Vagina (tissue), 2 donors: ENCODE data around the gene ADAR. TPM values are rescaled to one million over a fixed set of nuclear protein-coding genes. Genes with fewer than 3 reads are reported as not detected.
A peak's percentile ranks its signal among the peaks of the same experiment; 100 is the strongest.

Source experiments
- DNase-seq, 2 donors: peaks; one replicate each; pipeline ENCODE4 v3.0.0-alpha.2; 2017; ENCODE audit errors: extremely low spot score in 2 of 2
- H3K27ac ChIP-seq: fragments of 200-600 bp; sonication (generic); one replicate; pipeline ENCODE4 v1.5.1; 2019
- H3K27me3 ChIP-seq: fragments of 200-600 bp; sonication (generic); one replicate; pipeline ENCODE4 v1.5.1; 2019
- H3K36me3 ChIP-seq, 2 donors: fragments of 200-600 bp; sonication (generic); one replicate each; pipeline ENCODE4 v1.5.1; 2017 to 2019
- H3K4me1 ChIP-seq: fragments of 200-600 bp; sonication (generic); one replicate; pipeline ENCODE4 v1.5.1; 2019
- H3K4me3 ChIP-seq, 2 donors: fragments of 200-600 bp; sonication (generic); 1 replicate in 1 of 2; 2 replicates in 1 of 2; pipeline ENCODE4 v1.5.1; 2016 to 2019
- H3K9me3 ChIP-seq: fragments of 200-600 bp; sonication (generic); one replicate; pipeline ENCODE4 v1.5.1; 2019
- POLR2A ChIP-seq, 2 donors: fragments of 450-650 bp; IDR thresholded peaks; one replicate each; pipeline ENCODE4 v1.6.1; 2017; ENCODE audit warnings: antibody characterized with exemption in 2 of 2, mild to moderate bottlenecking in 2 of 2, moderate library complexity in 2 of 2
- POLR2AphosphoS5 ChIP-seq, 2 donors: sonication (generic); formaldehyde crosslinking; IDR thresholded peaks; one replicate each; pipeline ENCODE4 v1.9.0; 2017; ENCODE audit warnings: antibody characterized with exemption in 2 of 2, mild to moderate bottlenecking in 2 of 2, low read depth in 1 of 2; ENCODE audit not compliant: insufficient read depth in 1 of 2
- intact Hi-C: fragments of 100-400 bp; cut with DNase I; formaldehyde crosslinking; loops from one replicate; pipeline ENCODE4 v1.15.1; 2023
- total RNA-seq: library from RNA; depleted of rRNA; stranded (reverse); fragments of >200 nt; gene quantifications from one replicate; pipeline ENCODE4 v1.2.3, GENCODE V29; 2016
- TF ChIP-seq, protein P1 (sequence below), 3 experiments: fragments of 450-650 bp in 2 of 3; fragments of 200-600 bp in 1 of 3; sonication (generic) in 1 of 3; IDR thresholded peaks; one replicate each; pipeline ENCODE4 v1.5.1; 2017 to 2019; ENCODE audit warnings: antibody characterized with exemption in 3 of 3, mild to moderate bottlenecking in 2 of 3, moderate library complexity in 2 of 3

ADAR gene
- total RNA-seq, 1 donor from 2014 or later, result 92.1 TPM

- H3K36me3 ChIP-seq, result peaks cover 0 to 65% of the 10 kb centered on the region in 2 donors
- no peaks in the 10 kb centered on the region for H3K27me3 ChIP-seq
- no peak for DNase-seq
- intact Hi-C loops, result loop anchor here (10.0 kb wide), 1 partner anchor 149 kb away; the partner anchor contains the start of gene IL6R
- H3K4me3 ChIP-seq, result no peak overlapping the region
- H3K27ac ChIP-seq, result peak overlapping the region; percentile 22
- H3K9me3 ChIP-seq, result no peaks in the 10 kb centered on the region
- TF ChIP-seq POLR2A (IDR thresholded peaks at IDR 0.05), result no peak
- TF ChIP-seq POLR2AphosphoS5 (IDR thresholded peaks at IDR 0.05; ENCODE audit: insufficient read depth in 1 of 2, low read depth in 1 of 2), result no peak
- TF ChIP-seq, protein P1, sequence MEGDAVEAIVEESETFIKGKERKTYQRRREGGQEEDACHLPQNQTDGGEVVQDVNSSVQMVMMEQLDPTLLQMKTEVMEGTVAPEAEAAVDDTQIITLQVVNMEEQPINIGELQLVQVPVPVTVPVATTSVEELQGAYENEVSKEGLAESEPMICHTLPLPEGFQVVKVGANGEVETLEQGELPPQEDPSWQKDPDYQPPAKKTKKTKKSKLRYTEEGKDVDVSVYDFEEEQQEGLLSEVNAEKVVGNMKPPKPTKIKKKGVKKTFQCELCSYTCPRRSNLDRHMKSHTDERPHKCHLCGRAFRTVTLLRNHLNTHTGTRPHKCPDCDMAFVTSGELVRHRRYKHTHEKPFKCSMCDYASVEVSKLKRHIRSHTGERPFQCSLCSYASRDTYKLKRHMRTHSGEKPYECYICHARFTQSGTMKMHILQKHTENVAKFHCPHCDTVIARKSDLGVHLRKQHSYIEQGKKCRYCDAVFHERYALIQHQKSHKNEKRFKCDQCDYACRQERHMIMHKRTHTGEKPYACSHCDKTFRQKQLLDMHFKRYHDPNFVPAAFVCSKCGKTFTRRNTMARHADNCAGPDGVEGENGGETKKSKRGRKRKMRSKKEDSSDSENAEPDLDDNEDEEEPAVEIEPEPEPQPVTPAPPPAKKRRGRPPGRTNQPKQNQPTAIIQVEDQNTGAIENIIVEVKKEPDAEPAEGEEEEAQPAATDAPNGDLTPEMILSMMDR (IDR thresholded peaks at IDR 0.05), result no peak
- H3K4me1 ChIP-seq, result peaks cover 38% of the 10 kb centered on the region
These were observed 54.6 kb downstream of the ADAR start for GRCh38 chr1:154553056-154554030.

- H3K4me3 ChIP-seq, result no peak overlapping the region
- intact Hi-C loops, result loop anchor here (10.0 kb wide), 1 partner anchor 147 kb away; the partner anchor contains the start of gene IL6R
- no peaks in the 10 kb centered on the region for H3K9me3 ChIP-seq
- H3K27me3 ChIP-seq, result no peaks in the 10 kb centered on the region
- H3K27ac ChIP-seq, result no peak overlapping the region
- DNase-seq, result no peak
- peaks cover 41% of the 10 kb centered on the region for H3K4me1 ChIP-seq
- TF ChIP-seq POLR2AphosphoS5 (IDR thresholded peaks at IDR 0.05; ENCODE audit: insufficient read depth in 1 of 2, low read depth in 1 of 2), result no peak
- TF ChIP-seq POLR2A (IDR thresholded peaks at IDR 0.05), result no peak
- TF ChIP-seq, protein P1 (IDR thresholded peaks at IDR 0.05), result no peak
- H3K36me3 ChIP-seq, result peaks cover 0 to 65% of the 10 kb centered on the region in 2 donors
These were observed 56.0 kb downstream of the ADAR start for GRCh38 chr1:154552036-154552435.

DNA sequence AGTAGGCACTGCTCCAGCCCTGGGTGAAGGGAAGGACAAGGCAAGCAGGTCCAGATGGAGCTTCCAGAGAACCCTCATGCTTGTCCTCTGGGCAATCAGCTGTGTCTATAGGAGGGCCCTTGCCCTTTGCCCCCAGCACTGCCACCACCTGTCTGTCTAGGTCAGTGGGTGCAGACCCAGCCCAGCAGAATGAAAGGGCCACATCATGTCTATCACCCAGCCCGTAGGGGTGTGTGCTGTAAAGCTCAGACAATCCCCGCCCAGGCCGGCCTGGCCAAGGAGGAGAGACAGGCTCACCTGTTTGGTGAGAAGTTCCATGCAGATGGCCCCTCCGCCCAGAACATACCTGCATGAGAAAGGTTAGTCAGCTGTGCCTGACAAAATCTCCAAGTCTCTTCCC, 56.5 kb downstream of the ADAR start:
- DNase-seq, result no peak
- Histone ChIP-seq H3K36me3 (peaks cover 0 to 65% of the 10 kb centered on the region in 2 donors), H3K4me3 (no peak overlapping the region), H3K27ac (no peak overlapping the region), H3K4me1 (peaks cover 39% of the 10 kb centered on the region), H3K9me3 (no peaks in the 10 kb centered on the region), H3K27me3 (no peaks in the 10 kb centered on the region)
- TF ChIP-seq POLR2A (IDR thresholded peaks at IDR 0.05) (no peak), POLR2AphosphoS5 (IDR thresholded peaks at IDR 0.05; ENCODE audit: insufficient read depth in 1 of 2, low read depth in 1 of 2) (no peak)
- TF ChIP-seq, protein P1 (IDR thresholded peaks at IDR 0.05), result no peak
- intact Hi-C loops, result loop anchor here (10.0 kb wide), 1 partner anchor 147 kb away; the partner anchor contains the start of gene IL6R

- TF ChIP-seq, protein P1 (IDR thresholded peaks at IDR 0.05), result no peak
- TF ChIP-seq POLR2AphosphoS5 (IDR thresholded peaks at IDR 0.05; ENCODE audit: insufficient read depth in 1 of 2, low read depth in 1 of 2), result no peak
- no peak for TF ChIP-seq POLR2A (IDR thresholded peaks at IDR 0.05)
- DNase-seq, result no peak
- Histone ChIP-seq H3K4me3 (no peak overlapping the region), H3K9me3 (no peaks in the 10 kb centered on the region), H3K27me3 (no peaks in the 10 kb centered on the region), H3K27ac (no peak overlapping the region), H3K4me1 (peaks cover 31% of the 10 kb centered on the region), H3K36me3 (peaks cover 0 to 64% of the 10 kb centered on the region in 2 donors)
- intact Hi-C loops, result loop anchor here (10.0 kb wide), 1 partner anchor 146 kb away; the partner anchor contains the start of gene IL6R
These were observed 57.3 kb downstream of the ADAR start for GRCh38 chr1:154550657-154551056.
